Dermis blood vessel endothelial cell (primary cell): ENCODE results near the gene GSTM2. TPM values are rescaled to one million over a fixed set of nuclear protein-coding genes. Genes with fewer than 3 reads are reported as not detected.
A peak's percentile ranks its signal among the peaks of the same experiment; 100 is the strongest.

Experiments used
- DNase-seq: peaks from one replicate; pipeline ENCODE4 v3.0.0; 2010
- total RNA-seq: library from RNA; depleted of rRNA; stranded (reverse); fragments of >200 nt; gene quantifications from 2 replicates; pipeline ENCODE4 v1.2.3, GENCODE V29; 2014

The GSTM2 gene
- 4.0 and 4.1 TPM in 2 replicates for total RNA-seq

- DNase-seq, result peak; percentile 82
Measured at GRCh38 chr1:109667452-109668122, at the start of gene GSTM2. Gene GSTM2, plus strand, starts transcription at chr1:109668057. Its CDS starts 59 bp downstream, at chr1:109668116.

DNA sequence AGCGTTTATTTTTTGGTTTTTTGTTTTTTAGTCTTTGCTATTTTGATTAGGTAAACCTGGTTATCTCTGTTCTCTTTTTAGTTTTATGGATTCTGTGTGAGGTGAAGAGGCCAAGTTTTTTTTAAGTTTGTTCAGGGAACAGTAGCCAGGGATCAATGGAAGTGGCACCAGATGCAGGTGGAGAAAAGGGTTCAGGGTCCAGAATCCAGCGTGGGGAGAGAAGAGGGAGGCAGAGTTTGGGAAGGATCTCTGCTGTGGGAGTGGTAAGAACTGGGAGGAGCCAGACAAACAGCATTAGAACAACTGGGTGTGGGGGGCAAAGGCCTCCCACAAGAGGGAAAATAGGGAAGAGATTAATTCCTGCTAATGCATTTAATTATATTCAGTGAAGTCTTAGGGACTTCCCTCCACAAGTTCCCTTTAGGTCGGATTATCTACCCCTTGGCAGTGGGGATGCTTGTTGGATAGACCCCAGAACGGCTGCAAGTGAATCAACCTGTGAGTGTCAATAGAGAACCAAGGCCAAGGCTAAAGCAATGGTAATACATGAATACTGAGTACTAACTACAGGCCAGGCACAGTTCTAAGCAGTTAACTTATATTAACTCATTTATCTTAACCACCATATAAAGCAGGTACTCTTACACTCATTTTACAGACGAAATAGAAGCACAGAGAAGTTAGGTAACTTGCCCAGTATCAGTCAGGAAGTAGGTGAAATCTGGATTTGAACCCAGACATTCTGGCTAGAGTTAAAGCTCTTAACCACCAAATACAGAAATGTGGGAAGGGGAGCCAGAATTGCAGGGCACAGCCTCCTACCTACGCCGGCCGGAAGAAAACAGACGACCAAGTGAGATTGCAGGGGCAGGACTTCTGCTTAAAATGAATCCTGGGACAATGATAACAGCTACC is 48.9 kb upstream of the GSTM2 start:
- no peak for DNase-seq

DNA sequence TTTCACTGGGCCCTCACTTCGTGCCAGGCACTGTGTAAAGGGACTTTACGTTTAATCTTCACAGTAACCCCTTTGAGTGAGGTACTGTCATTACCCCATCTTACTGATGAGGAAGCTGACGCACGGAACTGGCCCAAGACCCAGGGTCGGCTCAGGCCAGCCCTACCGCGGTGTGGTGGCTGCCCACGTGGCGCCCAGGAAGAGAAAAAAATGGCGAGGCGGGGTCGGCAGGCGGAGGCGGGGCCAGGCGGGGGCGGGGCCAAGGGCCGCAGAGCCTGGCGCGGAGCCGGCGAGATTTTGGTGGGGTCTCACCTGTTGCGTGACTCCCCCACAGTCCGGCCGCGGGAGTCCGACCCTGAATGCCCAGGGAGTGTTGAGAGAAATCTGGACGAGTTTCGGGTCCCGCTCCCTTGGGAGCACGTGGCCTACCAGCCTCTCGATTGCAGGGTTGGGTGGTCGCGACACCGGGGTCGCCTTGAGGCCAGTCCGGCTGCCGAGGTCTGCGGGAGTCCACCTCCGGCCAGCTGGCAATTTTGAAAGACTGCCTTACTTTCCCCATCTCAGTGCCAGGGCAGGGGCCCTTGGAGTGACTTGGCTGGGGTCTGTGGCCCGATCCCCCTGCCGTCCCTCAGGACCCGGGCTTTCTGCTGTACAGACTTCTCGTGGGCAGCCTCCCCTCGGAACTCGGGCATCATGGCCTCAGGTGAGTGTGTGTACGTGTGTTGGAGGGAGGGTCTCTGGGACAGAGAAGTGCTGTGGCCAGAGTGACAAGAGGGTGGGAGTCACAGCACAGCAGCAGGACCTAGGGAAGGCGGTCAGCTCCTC is 48.1 kb upstream of the GSTM2 start, which contains the start of the genes AMPD2 and GNAT2:
AMPD2 (plus strand) TSS at position 262 of the 825 bp plus-strand sequence. CDS start 1,339 bp downstream, outside the sequence.
GNAT2 (minus strand) TSS at position 41 of the 825 bp plus-strand sequence. CDS start 6,746 bp downstream, outside the sequence.
- DNase-seq, result peak; percentile 73

DNA sequence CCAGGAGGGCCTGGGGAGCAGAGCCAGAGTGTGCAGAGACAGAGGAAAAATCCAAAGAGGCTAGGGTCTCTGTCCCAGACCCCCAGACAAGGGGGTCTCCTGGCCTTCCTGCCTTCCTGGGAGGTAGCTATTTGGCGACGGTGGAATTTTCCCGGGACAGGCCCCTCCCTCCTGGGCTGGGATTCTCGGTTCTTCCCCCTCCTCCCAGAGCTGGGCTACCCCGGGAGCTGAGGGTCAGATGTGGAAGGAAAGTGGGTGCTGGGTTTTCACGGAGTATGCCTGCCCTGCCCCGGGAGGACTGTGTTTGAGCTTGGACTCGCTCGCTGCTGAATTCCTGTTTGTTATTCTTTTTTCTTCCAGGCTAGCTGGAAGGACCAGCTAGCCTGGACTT is 47.5 kb upstream of the GSTM2 start:
- DNase-seq, result peak; percentile 58

DNA sequence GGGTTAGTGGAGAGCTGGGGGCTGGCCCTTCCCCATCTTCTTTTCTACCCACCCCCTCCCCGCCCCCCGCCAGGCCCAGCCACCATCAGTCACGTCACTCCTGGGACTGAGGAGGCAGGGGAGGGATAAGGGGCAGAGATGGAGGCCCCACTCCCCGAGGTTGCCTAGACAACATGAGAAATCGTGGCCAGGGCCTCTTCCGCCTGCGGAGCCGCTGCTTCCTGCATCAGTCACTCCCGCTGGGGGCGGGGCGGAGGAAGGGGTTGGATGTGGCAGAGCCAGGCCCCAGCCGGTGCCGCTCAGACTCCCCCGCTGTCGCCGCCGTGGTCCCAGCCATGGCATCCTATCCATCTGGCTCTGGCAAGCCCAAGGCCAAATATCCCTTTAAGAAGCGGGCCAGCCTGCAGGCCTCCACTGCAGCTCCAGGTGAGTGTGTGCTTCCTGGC is 47.0 kb upstream of the GSTM2 start:
- peak; percentile 96 for DNase-seq

GRCh38 chr1:109621379-109622136 is 46.3 kb upstream of the GSTM2 start:
- peak; percentile 28 for DNase-seq

GRCh38 chr1:109622137-109622892 is 45.5 kb upstream of the GSTM2 start:
- DNase-seq, result no peak

GRCh38 chr1:109622895-109623294 is 45.0 kb upstream of the GSTM2 start:
- no peak for DNase-seq

DNA sequence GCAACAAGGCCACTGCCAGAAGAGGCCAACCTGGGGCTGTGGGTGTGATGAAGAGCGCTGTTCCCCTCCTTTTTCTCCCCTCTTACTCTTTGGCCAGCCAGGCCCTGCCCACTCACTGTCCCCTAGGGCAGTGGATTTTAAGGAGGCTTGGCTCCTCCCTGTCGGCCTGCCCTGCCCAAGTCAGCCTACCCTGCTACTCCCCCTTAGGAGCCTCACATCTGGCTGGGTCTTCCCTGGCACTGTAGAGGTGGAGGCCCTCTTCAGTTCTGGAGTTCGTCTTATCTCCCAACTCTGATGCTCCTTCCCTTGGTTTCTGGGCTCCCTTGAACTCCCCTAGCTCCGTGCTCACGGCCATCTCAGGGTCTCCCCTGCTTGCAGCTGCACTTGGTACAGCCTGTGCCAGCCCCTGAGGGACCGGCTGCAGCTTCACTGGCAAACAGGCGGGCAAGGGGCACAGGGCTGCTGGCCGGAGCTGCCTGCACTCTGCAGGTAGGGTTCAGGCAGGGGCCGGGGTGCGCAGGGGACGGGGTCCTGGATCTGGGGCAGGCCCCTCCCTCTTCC is 44.2 kb upstream of the GSTM2 start:
- DNase-seq, result no peak

GRCh38 chr1:109624201-109625010 is 43.5 kb upstream of the GSTM2 start:
- DNase-seq, result no peak

DNA sequence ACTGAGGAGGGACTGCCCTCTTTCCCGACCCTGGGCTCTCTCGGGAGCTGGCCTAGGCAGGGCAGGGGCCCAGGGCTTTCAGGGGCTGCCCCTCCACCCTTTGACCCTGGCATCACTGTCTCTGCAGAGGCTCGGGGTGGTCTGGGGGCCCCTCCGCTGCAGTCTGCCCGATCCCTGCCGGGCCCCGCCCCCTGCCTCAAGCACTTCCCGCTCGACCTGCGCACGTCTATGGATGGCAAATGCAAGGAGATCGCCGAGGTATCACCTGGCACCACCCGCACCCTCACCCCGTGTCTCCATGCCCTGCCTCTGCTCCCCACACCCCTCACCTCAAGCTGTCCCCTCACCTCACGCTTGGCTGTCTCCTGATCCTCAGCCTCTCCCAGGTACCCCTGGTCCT is 42.7 kb upstream of the GSTM2 start:
- no peak for DNase-seq

DNA sequence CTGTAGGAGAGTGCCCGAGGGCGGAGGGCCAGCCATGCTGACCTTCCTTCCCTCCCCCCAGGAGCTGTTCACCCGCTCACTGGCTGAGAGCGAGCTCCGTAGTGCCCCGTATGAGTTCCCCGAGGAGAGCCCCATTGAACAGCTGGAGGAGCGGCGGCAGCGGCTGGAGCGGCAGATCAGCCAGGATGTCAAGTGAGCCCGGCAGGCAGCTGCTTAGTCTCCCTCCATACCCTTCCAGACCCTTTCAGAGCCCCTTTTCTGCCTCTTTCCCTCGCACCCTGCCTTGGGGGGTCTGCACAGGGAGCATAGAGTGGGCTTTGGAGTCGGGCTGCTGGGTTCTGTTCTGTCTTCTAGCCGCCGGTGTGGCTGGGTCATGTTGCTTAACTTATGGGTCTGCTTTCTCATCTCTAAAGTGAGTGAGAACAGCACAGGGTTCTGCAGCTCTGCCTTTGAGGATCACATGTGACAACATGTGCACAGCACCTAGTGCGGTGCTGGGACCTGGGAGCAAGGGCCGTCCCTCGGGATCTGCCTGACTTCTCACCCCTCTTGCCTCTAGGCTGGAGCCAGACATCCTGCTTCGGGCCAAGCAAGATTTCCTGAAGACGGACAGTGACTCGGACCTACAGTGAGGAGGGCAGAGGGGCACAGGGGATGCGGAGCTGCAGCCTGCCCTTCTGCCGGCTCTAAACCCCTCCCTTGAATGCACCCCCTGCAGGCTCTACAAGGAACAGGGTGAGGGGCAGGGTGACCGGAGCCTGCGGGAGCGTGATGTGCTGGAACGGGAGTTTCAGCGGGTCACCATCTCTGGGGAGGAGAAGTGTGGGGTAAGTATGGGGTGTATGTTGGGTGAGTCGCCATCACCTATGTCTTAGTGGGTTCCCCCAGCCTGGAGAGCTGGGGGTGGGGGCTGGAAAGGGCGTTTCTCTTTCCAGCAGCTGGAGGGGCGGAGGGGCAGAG is 42.0 kb upstream of the GSTM2 start:
- DNase-seq, result no peak

DNA sequence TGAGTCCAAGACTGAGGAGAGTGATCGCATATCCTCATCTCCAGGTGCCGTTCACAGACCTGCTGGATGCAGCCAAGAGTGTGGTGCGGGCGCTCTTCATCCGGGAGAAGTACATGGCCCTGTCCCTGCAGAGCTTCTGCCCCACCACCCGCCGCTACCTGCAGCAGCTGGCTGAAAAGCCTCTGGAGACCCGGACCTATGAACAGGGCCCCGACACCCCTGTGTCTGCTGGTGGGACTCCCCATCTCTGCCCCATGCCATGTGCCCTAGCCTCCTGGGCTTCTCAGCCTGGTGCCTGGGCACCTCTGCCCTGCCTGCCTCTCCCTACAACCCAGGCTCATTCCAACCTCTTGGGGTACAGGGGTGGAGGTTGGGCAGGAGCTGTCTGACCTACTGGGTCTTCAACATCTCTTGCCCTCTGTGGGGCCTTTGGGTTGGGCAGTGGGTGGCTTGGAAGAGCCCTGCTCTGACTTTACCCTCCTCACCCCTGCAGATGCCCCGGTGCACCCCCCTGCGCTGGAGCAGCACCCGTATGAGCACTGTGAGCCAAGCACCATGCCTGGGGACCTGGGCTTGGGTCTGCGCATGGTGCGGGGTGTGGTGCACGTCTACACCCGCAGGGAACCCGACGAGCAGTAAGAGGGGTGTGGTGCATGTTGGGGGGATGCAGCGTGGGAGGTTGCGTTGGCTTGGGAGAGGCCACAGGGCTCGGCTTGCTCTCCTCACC is 41.0 kb upstream of the GSTM2 start:
- no peak for DNase-seq

DNA sequence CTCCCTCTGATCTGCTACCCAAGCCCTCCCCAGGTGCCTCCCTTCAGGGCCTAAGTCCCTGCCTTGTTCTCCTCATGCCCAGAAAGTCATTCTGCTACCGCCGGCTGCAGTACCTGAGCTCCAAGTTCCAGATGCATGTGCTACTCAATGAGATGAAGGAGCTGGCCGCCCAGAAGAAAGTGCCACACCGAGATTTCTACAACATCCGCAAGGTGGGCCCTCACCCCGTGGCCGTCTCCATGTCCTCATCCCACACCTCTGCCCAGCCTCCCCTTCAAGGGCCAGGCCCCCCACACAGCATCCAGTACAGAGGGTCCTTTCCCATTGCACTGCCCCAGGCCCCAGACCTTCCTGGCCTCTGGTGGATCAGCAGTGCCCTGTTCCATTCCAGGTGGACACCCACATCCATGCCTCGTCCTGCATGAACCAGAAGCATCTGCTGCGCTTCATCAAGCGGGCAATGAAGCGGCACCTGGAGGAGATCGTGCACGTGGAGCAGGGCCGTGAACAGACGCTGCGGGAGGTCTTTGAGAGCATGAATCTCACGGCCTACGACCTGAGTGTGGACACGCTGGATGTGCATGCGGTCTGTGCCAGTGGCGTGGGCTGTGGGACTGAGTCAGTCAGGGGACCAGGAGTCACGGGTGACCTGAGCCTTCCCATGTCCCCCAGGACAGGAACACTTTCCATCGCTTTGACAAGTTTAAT is 40.0 kb upstream of the GSTM2 start:
- DNase-seq, result no peak

DNA sequence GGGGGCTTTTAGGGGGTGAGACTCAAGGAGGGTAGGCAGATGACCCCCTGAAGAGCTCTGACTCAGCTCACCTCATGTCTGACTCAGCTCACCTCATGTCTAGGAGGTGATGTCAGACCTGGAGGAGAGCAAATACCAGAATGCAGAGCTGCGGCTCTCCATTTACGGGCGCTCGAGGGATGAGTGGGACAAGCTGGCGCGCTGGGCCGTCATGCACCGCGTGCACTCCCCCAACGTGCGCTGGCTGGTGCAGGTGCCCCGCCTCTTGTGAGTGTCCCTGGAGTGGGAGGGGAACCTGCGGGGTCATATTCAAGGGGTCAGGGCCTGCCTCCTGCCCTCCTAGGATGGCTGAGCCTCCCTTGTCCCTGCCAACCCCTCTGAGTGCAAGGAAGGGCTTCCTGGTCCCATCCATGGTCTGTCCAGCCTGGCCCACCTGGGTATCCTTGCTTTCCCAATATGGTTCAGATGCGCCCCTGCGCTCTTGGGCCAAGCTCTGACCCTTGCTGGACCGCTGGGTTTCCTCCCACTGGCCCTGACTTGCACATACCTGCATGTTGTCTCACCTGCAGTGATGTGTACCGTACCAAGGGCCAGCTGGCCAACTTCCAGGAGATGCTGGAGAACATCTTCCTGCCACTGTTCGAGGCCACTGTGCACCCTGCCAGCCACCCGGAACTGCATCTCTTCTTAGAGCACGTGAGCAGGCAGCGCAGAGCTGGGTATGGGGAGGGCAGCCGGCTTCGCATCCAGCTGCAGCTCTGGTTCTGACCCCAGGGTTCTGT is 39.1 kb upstream of the GSTM2 start:
- no peak for DNase-seq

DNA sequence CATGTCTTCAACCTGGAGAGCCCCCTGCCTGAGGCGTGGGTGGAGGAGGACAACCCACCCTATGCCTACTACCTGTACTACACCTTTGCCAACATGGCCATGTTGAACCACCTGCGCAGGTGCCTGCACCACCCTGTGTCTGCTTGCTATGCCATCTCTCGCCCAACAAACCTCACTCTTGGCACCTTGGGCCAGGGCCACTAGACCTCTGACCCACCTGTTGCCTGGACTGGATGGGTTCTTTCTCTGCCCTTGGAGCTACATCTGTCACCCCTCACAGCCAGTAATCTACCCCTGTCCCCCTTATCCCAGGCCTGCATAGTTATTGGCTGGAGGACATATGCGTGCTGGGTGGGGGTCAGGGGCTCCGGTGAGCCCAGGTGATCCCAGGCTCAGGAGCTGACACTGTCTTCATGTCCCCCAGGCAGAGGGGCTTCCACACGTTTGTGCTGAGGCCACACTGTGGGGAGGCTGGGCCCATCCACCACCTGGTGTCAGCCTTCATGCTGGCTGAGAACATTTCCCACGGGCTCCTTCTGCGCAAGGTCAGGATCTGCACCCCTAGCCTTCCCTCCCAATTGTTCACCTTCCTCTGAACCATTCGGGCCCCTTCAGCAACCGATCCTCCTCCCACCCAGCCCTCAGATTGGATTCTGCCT is 38.4 kb upstream of the GSTM2 start:
- DNase-seq, result no peak
